ENCODE measurements around the gene PACSIN2.

DNA sequence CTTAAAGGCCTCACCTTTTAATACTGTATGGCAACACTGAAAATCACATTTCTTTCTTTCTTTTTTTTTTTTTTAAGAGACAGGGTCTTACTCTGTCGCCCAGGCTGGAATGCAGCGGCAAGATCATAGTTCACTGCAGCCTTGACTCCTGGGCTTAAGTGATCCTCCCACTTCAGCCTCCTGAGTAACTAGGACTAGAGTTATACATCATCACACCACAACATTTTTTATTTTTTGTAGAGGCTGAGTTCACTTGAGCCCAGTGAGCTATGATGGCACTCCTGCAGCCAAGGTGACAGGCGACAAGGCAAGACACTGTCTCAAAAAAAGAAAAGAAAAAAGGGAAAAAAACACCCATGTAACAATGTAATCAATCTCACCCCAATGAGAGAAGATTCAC, 167.8 kb downstream of the PACSIN2 start:
- TF ChIP-seq, protein P1, sequence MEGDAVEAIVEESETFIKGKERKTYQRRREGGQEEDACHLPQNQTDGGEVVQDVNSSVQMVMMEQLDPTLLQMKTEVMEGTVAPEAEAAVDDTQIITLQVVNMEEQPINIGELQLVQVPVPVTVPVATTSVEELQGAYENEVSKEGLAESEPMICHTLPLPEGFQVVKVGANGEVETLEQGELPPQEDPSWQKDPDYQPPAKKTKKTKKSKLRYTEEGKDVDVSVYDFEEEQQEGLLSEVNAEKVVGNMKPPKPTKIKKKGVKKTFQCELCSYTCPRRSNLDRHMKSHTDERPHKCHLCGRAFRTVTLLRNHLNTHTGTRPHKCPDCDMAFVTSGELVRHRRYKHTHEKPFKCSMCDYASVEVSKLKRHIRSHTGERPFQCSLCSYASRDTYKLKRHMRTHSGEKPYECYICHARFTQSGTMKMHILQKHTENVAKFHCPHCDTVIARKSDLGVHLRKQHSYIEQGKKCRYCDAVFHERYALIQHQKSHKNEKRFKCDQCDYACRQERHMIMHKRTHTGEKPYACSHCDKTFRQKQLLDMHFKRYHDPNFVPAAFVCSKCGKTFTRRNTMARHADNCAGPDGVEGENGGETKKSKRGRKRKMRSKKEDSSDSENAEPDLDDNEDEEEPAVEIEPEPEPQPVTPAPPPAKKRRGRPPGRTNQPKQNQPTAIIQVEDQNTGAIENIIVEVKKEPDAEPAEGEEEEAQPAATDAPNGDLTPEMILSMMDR (CRISPR knock-in tag; IDR thresholded peaks at IDR 0.05), result no peak
- no peak for TF ChIP-seq MTF2 (CRISPR knock-in tag; IDR thresholded peaks at IDR 0.05; ENCODE audit: borderline replicate concordance)
- no peak for TF ChIP-seq SP2 (CRISPR knock-in tag; IDR thresholded peaks at IDR 0.05)
- TF ChIP-seq, protein P2, sequence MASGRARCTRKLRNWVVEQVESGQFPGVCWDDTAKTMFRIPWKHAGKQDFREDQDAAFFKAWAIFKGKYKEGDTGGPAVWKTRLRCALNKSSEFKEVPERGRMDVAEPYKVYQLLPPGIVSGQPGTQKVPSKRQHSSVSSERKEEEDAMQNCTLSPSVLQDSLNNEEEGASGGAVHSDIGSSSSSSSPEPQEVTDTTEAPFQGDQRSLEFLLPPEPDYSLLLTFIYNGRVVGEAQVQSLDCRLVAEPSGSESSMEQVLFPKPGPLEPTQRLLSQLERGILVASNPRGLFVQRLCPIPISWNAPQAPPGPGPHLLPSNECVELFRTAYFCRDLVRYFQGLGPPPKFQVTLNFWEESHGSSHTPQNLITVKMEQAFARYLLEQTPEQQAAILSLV (CRISPR knock-in tag; IDR thresholded peaks at IDR 0.05; ENCODE audit: borderline replicate concordance), result no peak
- TF ChIP-seq FOXA1 (IDR thresholded peaks at IDR 0.05), result no peak
- TF ChIP-seq FOXA1 (CRISPR knock-in tag; IDR thresholded peaks at IDR 0.05), result no peak
- no peak for TF ChIP-seq ZNF280D (CRISPR knock-in tag; IDR thresholded peaks at IDR 0.05)
- no peak for TF ChIP-seq SMAD1 (CRISPR knock-in tag; IDR thresholded peaks at IDR 0.05; ENCODE audit: borderline replicate concordance, low read depth)
- TF ChIP-seq ESRRA (CRISPR knock-in tag; IDR thresholded peaks at IDR 0.05; ENCODE audit: low read depth), result no peak
- no peak for TF ChIP-seq SMAD3 (CRISPR knock-in tag; IDR thresholded peaks at IDR 0.05)
- TF ChIP-seq SMC3 (IDR thresholded peaks at IDR 0.05; ENCODE audit: low read length), result no peak
